HepG2 (cell line): ENCODE measurements around the gene SLC35F3. TPM values are rescaled to one million over a fixed set of nuclear protein-coding genes. Genes with fewer than 3 reads are reported as not detected.

Experiments used
- AKAP8 ChIP-seq: sonication (generic); formaldehyde crosslinking; IDR thresholded peaks from 2 replicates; pipeline ENCODE4 v1.5.1; 2020; ENCODE audit warnings: mild to moderate bottlenecking, missing genetic modification reagents
- ARHGAP35 ChIP-seq: sonication (generic); formaldehyde crosslinking; IDR thresholded peaks from 2 replicates; pipeline ENCODE4 v1.9.0; 2022; ENCODE audit warnings: mild to moderate bottlenecking, inconsistent platforms, moderate library complexity, missing genetic modification reagents, borderline replicate concordance
- CC2D1A ChIP-seq: sonication (generic); formaldehyde crosslinking; IDR thresholded peaks from 2 replicates; pipeline ENCODE4 v1.8.1; 2023; ENCODE audit warnings: mild to moderate bottlenecking, missing genetic modification reagents
- CREM ChIP-seq, 2 experiments: sonication (generic) in 1 of 2; formaldehyde crosslinking in 1 of 2; IDR thresholded peaks; 2 replicates each; pipeline versions ENCODE4 v1.4.0 to v1.6.1; 2016 to 2020; ENCODE audit warnings: antibody characterized with exemption in 1 of 2, mild to moderate bottlenecking in 1 of 2, missing genetic modification reagents in 1 of 2
- FOXC1 ChIP-seq: sonication (generic); formaldehyde crosslinking; IDR thresholded peaks from 2 replicates; pipeline ENCODE4 v1.8.0; 2022; ENCODE audit warnings: mild to moderate bottlenecking, missing genetic modification reagents, borderline replicate concordance
- HOXA5 ChIP-seq: sonication (generic); formaldehyde crosslinking; IDR thresholded peaks from 2 replicates; pipeline ENCODE4 v1.4.0; 2020; ENCODE audit warnings: missing genetic modification reagents
- IKZF4 ChIP-seq: sonication (generic); formaldehyde crosslinking; IDR thresholded peaks from 2 replicates; pipeline ENCODE4 v1.5.1; 2020; ENCODE audit warnings: borderline replicate concordance, mild to moderate bottlenecking, low read depth, missing genetic modification reagents; ENCODE audit errors: not compliant biosample characterization
- KAT8 ChIP-seq: IDR thresholded peaks from 2 replicates; pipeline ENCODE4 v1.6.1; 2016; ENCODE audit warnings: missing genetic modification reagents, missing compliant biosample characterization
- MBNL3 ChIP-seq: fragments of 250-450 bp; sonication (Bioruptor Pico); conservative IDR thresholded peaks from 2 replicates; pipeline ENCODE4 v1.8.0; 2022; ENCODE audit warnings: mild to moderate bottlenecking, inconsistent platforms
- MED8 ChIP-seq: sonication (generic); formaldehyde crosslinking; IDR thresholded peaks from 2 replicates; pipeline ENCODE4 v1.8.1; 2023; ENCODE audit warnings: mild to moderate bottlenecking, missing genetic modification reagents; ENCODE audit not compliant: insufficient replicate concordance
- PAX8 ChIP-seq: sonication (generic); formaldehyde crosslinking; IDR thresholded peaks from 2 replicates; pipeline ENCODE4 v1.8.0; 2022; ENCODE audit warnings: mild to moderate bottlenecking, missing genetic modification reagents, borderline replicate concordance
- PHF21A ChIP-seq: sonication (generic); formaldehyde crosslinking; IDR thresholded peaks from 2 replicates; pipeline ENCODE4 v1.5.0; 2020; ENCODE audit warnings: mild to moderate bottlenecking, missing genetic modification reagents
- SP2 ChIP-seq: sonication (generic); formaldehyde crosslinking; IDR thresholded peaks from 2 replicates; pipeline ENCODE4 v1.5.1; 2020; ENCODE audit warnings: mild to moderate bottlenecking, missing genetic modification reagents
- TMF1 ChIP-seq: sonication (generic); formaldehyde crosslinking; IDR thresholded peaks from 2 replicates; pipeline ENCODE4 v1.8.1; 2022; ENCODE audit warnings: low read depth, missing genetic modification reagents
- YEATS2 ChIP-seq: sonication (generic); formaldehyde crosslinking; IDR thresholded peaks from 2 replicates; pipeline ENCODE4 v1.4.0; 2020; ENCODE audit warnings: missing genetic modification reagents, borderline replicate concordance
- ZNF225 ChIP-seq: sonication (generic); formaldehyde crosslinking; IDR thresholded peaks from 2 replicates; pipeline ENCODE4 v1.4.0; 2020; ENCODE audit warnings: mild to moderate bottlenecking, missing genetic modification reagents
- ZNF230 ChIP-seq: sonication (generic); formaldehyde crosslinking; IDR thresholded peaks from 2 replicates; pipeline ENCODE4 v1.4.0; 2020; ENCODE audit warnings: mild to moderate bottlenecking, missing genetic modification reagents
- ZNF329 ChIP-seq: sonication (generic); formaldehyde crosslinking; IDR thresholded peaks from 2 replicates; pipeline ENCODE4 v1.9.0; 2021; ENCODE audit warnings: low read depth, mild to moderate bottlenecking, missing genetic modification reagents
- ZNF737 ChIP-seq: sonication (generic); formaldehyde crosslinking; IDR thresholded peaks from 2 replicates; pipeline ENCODE4 v1.5.0; 2020; ENCODE audit warnings: missing genetic modification reagents, mild to moderate bottlenecking, borderline replicate concordance
- polyA plus RNA-seq, 8 experiments: library from polyadenylated mRNA; depleted of rRNA in 3 of 8; stranded (reverse) in 7 of 8; unstranded in 1 of 8; fragments of >200 nt; fragmentation: Illumina TruSeq in 4 of 8; extraction: Trizol in 4 of 8; gene quantifications; 2 replicates each; pipeline versions ENCODE4 v1.2.1 to v1.2.3, GENCODE V29; 2011 to 2016; ENCODE audit warnings: low read depth in 4 of 8, missing spikeins in 1 of 8, mixed read lengths in 1 of 8; ENCODE audit not compliant: insufficient read depth in 1 of 8
- total RNA-seq, 5 experiments: library from RNA; depleted of rRNA; stranded (reverse); fragments of >200 nt; fragmentation: Illumina TruSeq; extraction: Trizol; gene quantifications; 2 replicates each; pipeline ENCODE4 v1.2.3, GENCODE V29; 2016; ENCODE audit warnings: low read depth in 1 of 5
- TF ChIP-seq, protein P1 (sequence below): IDR thresholded peaks from 2 replicates; pipeline ENCODE4 v1.6.1; 2016
- TF ChIP-seq, protein P2 (sequence below): sonication (generic); formaldehyde crosslinking; IDR thresholded peaks from 2 replicates; pipeline ENCODE4 v1.5.1; 2020; ENCODE audit warnings: mild to moderate bottlenecking, missing genetic modification reagents, borderline replicate concordance
- TF ChIP-seq, protein P3 (sequence below): sonication (generic); formaldehyde crosslinking; IDR thresholded peaks from 2 replicates; pipeline ENCODE4 v1.8.1; 2022; ENCODE audit warnings: mild to moderate bottlenecking, missing genetic modification reagents
- TF ChIP-seq, protein P4 (sequence below): sonication (generic); formaldehyde crosslinking; IDR thresholded peaks from 2 replicates; pipeline ENCODE4 v1.9.0; 2022; ENCODE audit warnings: low read depth, missing genetic modification reagents

SLC35F3 gene
- total and polyA plus RNA-seq, 2 of the 13 experiments (the other 11 are each of a cell fraction or from before 2014, with no cell fraction given), result not detected

DNA sequence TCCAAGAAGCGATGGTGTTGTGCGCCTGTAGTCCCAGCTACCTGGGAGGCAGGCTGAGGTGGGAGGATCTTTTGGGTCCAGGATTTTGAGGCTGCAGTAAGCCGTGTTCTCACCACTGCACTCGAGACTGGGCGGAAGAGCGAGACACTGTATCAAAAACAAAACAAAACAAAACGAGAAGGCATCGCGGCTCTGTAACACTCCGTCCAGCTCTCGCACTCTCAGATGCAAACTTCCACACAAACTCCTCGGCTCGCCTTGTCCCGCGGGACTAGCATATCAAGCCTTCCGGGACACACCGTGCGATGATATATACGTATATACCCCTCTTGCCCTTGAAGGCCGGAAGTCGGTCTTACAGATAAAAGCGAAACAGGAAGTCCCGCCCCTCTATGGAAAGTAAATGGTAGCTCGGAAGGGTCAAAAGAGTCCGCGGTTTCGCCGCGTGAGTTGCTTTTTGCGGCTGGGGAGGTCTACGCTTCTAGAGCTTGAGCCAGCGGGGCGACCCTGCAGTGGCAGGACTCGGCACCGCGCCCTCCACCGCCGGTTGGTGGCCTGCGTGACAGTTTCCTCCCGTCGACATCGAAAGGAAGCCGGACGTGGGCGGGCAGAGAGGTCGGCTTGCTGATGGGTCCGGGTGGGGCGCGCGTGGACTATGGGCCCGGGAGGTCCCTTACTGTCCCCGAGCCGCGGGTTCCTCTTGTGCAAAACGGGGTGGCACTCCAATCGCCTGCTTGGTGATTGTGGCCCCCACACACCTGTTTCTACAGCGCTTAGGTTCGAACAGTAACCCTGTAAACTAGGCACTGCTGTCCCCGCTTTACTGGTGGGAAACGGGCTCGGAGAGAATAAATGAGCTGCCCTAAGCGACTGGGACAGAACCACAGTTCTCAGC lies 468.8 kb downstream of the SLC35F3 start, which contains the start of gene COA6 (continued):
- TF ChIP-seq AKAP8 (CRISPR knock-in tag), result 0 out of 2 replicates have a peak, but pooled peaks have one; percentile 32
- TF ChIP-seq MED8 (CRISPR knock-in tag), result peak; percentile 33
- TF ChIP-seq, protein P1, sequence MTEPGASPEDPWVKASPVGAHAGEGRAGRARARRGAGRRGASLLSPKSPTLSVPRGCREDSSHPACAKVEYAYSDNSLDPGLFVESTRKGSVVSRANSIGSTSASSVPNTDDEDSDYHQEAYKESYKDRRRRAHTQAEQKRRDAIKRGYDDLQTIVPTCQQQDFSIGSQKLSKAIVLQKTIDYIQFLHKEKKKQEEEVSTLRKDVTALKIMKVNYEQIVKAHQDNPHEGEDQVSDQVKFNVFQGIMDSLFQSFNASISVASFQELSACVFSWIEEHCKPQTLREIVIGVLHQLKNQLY, result no peak; the same call in 1 of the 2 replicates
- TF ChIP-seq TMF1, result peak; percentile 83; the same call in 1 of the 2 replicates
- TF ChIP-seq, protein P2, sequence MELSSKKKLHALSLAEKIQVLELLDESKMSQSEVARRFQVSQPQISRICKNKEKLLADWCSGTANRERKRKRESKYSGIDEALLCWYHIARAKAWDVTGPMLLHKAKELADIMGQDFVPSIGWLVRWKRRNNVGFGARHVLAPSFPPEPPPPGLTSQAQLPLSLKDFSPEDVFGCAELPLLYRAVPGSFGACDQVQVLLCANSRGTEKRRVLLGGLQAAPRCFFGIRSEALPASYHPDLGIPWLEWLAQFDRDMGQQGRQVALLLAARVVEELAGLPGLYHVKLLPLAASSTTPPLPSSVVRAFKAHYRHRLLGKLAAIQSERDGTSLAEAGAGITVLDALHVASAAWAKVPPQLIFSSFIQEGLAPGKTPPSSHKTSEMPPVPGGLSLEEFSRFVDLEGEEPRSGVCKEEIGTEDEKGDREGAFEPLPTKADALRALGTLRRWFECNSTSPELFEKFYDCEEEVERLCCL (CRISPR knock-in tag), result no peak
- TF ChIP-seq MBNL3 (CRISPR knock-in tag), result no peak
- 0 out of 2 replicates have a peak, but pooled peaks have one; percentile 82 for TF ChIP-seq PHF21A
- peak; percentile 94 for TF ChIP-seq YEATS2 (CRISPR knock-in tag)
- peak; percentile 94 for TF ChIP-seq SP2 (CRISPR knock-in tag)
- peak; percentile 91 for TF ChIP-seq ZNF230 (CRISPR knock-in tag)
- peak; percentile 94 for TF ChIP-seq ARHGAP35
- TF ChIP-seq KAT8 (CRISPR knock-in tag), result peak; percentile 98
- peak; percentile 90 for TF ChIP-seq CREM (IDR thresholded peaks at IDR 0.05)
- TF ChIP-seq CREM (CRISPR knock-in tag; IDR thresholded peaks at IDR 0.05), result no peak
- TF ChIP-seq ZNF329, result 0 out of 2 replicates have a peak, but pooled peaks have one; percentile 71
- no peak for TF ChIP-seq CC2D1A (CRISPR knock-in tag)
- TF ChIP-seq, protein P3, sequence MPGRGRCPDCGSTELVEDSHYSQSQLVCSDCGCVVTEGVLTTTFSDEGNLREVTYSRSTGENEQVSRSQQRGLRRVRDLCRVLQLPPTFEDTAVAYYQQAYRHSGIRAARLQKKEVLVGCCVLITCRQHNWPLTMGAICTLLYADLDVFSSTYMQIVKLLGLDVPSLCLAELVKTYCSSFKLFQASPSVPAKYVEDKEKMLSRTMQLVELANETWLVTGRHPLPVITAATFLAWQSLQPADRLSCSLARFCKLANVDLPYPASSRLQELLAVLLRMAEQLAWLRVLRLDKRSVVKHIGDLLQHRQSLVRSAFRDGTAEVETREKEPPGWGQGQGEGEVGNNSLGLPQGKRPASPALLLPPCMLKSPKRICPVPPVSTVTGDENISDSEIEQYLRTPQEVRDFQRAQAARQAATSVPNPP (CRISPR knock-in tag), result peak; percentile 91; the same call in 1 of the 2 replicates
- TF ChIP-seq, protein P4, sequence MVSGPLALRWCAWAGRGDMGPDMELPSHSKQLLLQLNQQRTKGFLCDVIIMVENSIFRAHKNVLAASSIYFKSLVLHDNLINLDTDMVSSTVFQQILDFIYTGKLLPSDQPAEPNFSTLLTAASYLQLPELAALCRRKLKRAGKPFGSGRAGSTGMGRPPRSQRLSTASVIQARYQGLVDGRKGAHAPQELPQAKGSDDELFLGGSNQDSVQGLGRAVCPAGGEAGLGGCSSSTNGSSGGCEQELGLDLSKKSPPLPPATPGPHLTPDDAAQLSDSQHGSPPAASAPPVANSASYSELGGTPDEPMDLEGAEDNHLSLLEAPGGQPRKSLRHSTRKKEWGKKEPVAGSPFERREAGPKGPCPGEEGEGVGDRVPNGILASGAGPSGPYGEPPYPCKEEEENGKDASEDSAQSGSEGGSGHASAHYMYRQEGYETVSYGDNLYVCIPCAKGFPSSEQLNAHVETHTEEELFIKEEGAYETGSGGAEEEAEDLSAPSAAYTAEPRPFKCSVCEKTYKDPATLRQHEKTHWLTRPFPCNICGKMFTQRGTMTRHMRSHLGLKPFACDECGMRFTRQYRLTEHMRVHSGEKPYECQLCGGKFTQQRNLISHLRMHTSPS (CRISPR knock-in tag), result peak; percentile 19; the same call in 1 of the 2 replicates
- peak; percentile 85 for TF ChIP-seq IKZF4 (CRISPR knock-in tag)
- TF ChIP-seq ZNF737 (CRISPR knock-in tag), result 0 out of 2 replicates have a peak, but pooled peaks have one; percentile 38
- 0 out of 2 replicates have a peak, but pooled peaks have one; percentile 47 for TF ChIP-seq PAX8 (CRISPR knock-in tag)
- peak; percentile 85 for TF ChIP-seq FOXC1 (CRISPR knock-in tag)
- 0 out of 2 replicates have a peak, but pooled peaks have one; percentile 31 for TF ChIP-seq HOXA5
- peak; percentile 92; the same call in 1 of the 2 replicates for TF ChIP-seq ZNF225 (CRISPR knock-in tag)
